EH (cell line): ENCODE measurements around the gene YBX1.
"Not testable (repeated sequence)": the region's sequence is repeated elsewhere in the genome, so short reads cannot be mapped to it uniquely, and the experiment has no call there.

ENCODE experiments used
- DNase-seq: peaks from one replicate; pipeline ENCODE4 v3.0.0-alpha.2; 2015; ENCODE audit warnings: low read depth

The YBX1 gene

GRCh38 chr1:42690477-42691156, 8.4 kb downstream of the YBX1 start:
- DNase-seq: peak; percentile 9

- DNase-seq: no peak
These were observed 8.9 kb downstream of the YBX1 start for GRCh38 chr1:42691157-42691498.

GRCh38 chr1:42692461-42692860, 10.2 kb downstream of the YBX1 start:
- DNase-seq: no peak

- DNase-seq: no peak
These were observed 10.7 kb downstream of the YBX1 start for GRCh38 chr1:42692911-42693310.

GRCh38 chr1:42698081-42698813, 16.0 kb downstream of the YBX1 start:
- no peak for DNase-seq

GRCh38 chr1:42700006-42700405, 17.8 kb downstream of the YBX1 start:
- DNase-seq: peak; percentile 21

GRCh38 chr1:42703888-42704464, 21.8 kb downstream of the YBX1 start:
- DNase-seq: no peak

GRCh38 chr1:42712808-42713207, 30.6 kb downstream of the YBX1 start:
- DNase-seq: not testable (repeated sequence)

- no peak for DNase-seq
These were observed 31.1 kb downstream of the YBX1 start for GRCh38 chr1:42713293-42713692.

- not testable (repeated sequence) for DNase-seq
These were observed 32.2 kb downstream of the YBX1 start for GRCh38 chr1:42714441-42714840.

GRCh38 chr1:42720868-42721267, 38.6 kb downstream of the YBX1 start:
- no peak for DNase-seq

- no peak for DNase-seq
These were observed 39.7 kb downstream of the YBX1 start for GRCh38 chr1:42721926-42722325.

GRCh38 chr1:42722403-42722802, 40.2 kb downstream of the YBX1 start:
- not testable (repeated sequence) for DNase-seq

GRCh38 chr1:42723511-42723910, 41.3 kb downstream of the YBX1 start:
- DNase-seq: no peak

- not testable (repeated sequence) for DNase-seq
These were observed 43.6 kb downstream of the YBX1 start for GRCh38 chr1:42725820-42726219.

- DNase-seq: no peak
These were observed 47.8 kb downstream of the YBX1 start for GRCh38 chr1:42730002-42730401.

- DNase-seq: no peak
These were observed 48.8 kb downstream of the YBX1 start for GRCh38 chr1:42730988-42731387.

- no peak for DNase-seq
These were observed 49.4 kb downstream of the YBX1 start for GRCh38 chr1:42731585-42731984.

- no peak for DNase-seq
These were observed 50.0 kb downstream of the YBX1 start for GRCh38 chr1:42732126-42732680.

GRCh38 chr1:42733415-42734200, 51.4 kb downstream of the YBX1 start:
- DNase-seq: no peak

- no peak for DNase-seq
These were observed 52.2 kb downstream of the YBX1 start for GRCh38 chr1:42734201-42735035.
